ENCODE results near the gene CCDC187. TPM values are rescaled to one million over a fixed set of nuclear protein-coding genes. Genes with fewer than 3 reads are reported as not detected.

Gene CCDC187
- total RNA-seq, 1 donor from 2014 or later, result 0.69 TPM

DNA sequence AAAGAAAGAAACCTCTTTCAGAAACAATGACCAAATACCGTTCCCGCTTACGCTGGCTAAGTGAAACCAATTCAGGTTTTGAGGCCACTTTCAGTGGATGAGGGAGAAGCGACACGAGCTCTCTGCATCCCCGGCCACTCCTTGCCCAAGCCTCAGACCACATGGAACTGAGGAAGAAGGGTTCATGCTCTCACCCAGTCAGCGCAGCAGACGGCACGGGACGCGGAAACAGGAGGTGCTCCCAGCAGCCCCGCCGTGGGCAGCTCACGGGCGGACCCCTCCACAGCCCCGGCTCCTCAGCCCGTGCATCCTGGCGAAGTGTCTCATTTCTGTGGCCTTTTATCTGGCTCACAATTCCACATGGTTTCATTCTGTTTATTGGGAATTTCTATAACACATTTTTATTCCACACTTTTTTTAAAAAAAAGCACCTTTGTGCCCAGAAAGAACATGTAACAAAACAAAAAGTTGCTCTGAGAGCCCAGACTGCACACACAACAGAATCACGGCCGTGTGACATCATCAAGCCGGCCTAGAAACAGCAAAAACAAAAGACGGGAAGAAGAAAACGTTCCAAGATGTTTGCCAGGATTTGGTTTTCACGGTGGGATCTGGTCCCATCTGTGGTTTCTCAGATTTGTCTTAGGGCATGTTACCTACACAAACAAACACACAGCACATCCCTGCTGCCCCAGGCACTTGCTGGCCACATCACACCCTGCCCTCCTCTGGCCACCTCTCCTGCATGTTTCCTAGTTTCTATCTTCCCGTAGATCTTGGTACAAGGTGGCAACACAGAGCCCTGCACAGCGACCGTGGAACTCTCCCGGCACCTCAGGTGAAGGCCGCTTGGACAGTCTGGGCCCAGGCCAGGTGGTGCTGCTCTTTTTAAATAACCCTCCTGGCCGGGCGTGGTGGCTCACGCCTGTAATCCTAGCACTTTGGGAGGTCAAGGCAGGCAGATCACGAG is 74.5 kb downstream of the CCDC187 start:
- ChIA-PET POLR2A (no interaction called here), CTCF (interaction anchor here (0.9 kb wide), 1 partner anchor 14 kb away, joined by 3 read pairs; no protein-coding TSS in a partner anchor)
- Mint-ChIP-seq H3K27me3 (no peaks in the 10 kb centered on the region), H3K4me3 (no peak overlapping the region), H3K4me1 (peaks cover 83% of the 10 kb centered on the region), H3K36me3 (ENCODE audit: low read depth) (peaks cover 74% of the 10 kb centered on the region), H3K27ac (peak overlapping the region; percentile 50), H3K9me3 (no peaks in the 10 kb centered on the region)
- ATAC-seq (ENCODE audit: low read depth) (no peak), DNase-seq (no peak)
- TF ChIP-seq, protein P1, sequence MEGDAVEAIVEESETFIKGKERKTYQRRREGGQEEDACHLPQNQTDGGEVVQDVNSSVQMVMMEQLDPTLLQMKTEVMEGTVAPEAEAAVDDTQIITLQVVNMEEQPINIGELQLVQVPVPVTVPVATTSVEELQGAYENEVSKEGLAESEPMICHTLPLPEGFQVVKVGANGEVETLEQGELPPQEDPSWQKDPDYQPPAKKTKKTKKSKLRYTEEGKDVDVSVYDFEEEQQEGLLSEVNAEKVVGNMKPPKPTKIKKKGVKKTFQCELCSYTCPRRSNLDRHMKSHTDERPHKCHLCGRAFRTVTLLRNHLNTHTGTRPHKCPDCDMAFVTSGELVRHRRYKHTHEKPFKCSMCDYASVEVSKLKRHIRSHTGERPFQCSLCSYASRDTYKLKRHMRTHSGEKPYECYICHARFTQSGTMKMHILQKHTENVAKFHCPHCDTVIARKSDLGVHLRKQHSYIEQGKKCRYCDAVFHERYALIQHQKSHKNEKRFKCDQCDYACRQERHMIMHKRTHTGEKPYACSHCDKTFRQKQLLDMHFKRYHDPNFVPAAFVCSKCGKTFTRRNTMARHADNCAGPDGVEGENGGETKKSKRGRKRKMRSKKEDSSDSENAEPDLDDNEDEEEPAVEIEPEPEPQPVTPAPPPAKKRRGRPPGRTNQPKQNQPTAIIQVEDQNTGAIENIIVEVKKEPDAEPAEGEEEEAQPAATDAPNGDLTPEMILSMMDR (IDR thresholded peaks at IDR 0.05), result no peak
- intact Hi-C loops (cut with micrococcal nuclease), result loop anchor here (5.0 kb wide), 2 partner anchors 112 to 253 kb away; partner anchors contain the start of genes SEC16A and TMEM250

DNA sequence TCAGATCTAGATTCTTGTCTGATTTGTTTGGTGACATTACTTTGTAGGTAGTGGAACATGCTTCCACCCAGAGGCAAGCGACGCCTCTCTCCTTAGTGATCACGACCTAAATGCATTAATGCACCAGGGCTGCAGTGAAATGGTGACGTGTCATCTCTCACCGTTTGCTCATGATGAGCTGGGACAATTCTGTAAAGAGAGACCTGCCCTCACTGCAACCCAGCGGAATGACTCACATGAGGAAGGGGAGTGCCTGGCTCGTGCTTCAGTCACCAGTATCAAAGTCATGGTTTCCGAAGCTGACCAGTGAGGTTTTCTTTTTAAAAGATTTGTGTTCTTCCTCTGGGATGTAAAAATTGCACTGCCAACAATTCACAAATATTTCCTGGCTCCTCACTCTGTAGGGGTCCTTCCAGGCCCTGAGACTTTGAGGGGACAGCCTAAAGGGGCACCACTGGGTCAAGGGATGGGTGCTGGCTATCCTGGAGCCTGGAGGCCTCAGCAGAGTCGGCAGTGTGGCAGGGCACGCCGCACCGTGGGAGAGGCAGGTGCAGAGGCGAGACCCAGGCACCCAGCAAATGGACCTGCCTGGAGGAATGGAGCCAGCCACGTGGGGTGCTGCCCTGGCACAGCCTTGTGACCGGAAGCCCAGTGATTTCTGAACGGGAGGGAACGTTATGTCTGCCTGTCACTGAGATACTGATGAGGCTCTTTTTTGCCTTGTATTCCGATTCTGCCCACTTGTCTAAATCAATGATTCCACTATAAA is 75.6 kb downstream of the CCDC187 start:
- Mint-ChIP-seq H3K27ac (peak overlapping the region; percentile 98), H3K4me1 (peaks cover 81% of the 10 kb centered on the region), H3K27me3 (no peaks in the 10 kb centered on the region), H3K4me3 (peak overlapping the region; percentile 15), H3K9me3 (no peaks in the 10 kb centered on the region), H3K36me3 (ENCODE audit: low read depth) (peaks cover 72% of the 10 kb centered on the region)
- ChIA-PET CTCF (interaction anchor here (0.9 to 1.1 kb wide), 2 partner anchors 12 to 15 kb away, joined by 3 to 5 read pairs; no protein-coding TSS in a partner anchor), POLR2A (interaction anchor here (0.7 to 0.8 kb wide), 2 partner anchors 12 to 36 kb away, joined by 3 to 4 read pairs; no protein-coding TSS in a partner anchor)
- ATAC-seq (ENCODE audit: low read depth) (no peak), DNase-seq (no peak)
- TF ChIP-seq, protein P1 (IDR thresholded peaks at IDR 0.05), result no peak
- intact Hi-C loops (cut with micrococcal nuclease), result loop anchor here (5.0 kb wide), 2 partner anchors 111 to 254 kb away; partner anchors contain the start of genes SEC16A and TMEM250

DNA sequence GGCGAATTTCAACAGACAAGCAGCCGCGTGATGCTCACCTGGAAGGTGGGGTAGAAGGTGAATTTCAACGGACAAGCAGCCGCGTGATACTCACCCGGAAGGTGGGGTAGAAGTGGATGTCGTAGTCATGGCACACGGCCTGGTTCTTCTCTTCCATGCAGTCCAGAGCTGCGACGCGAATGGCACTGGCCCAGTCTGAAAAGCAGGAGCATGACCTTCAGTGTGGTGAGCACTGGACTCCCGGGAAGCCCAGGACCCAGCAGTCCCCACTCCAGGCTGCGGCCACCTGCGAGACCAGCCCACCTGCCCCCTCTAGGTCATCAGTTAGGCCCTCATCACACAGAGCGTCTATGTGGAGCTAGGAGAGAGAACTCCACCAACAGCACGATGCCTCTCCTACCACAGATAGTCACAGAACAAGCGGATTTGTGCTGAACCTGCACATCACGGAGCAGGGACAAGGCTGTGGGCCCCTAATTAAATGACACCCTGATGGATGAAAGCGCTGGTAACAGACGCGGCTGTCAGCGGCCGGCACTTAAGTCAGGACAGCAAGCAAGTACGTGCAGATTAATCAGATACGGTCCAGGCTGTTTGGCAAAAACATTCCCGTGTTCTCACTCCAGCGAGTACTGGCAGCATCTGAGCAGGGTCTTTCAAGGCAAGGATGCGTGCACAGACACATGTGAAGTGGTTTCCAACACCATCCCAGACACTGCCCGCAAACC is 77.0 kb downstream of the CCDC187 start:
- ATAC-seq (ENCODE audit: low read depth), result no peak
- H3K4me3 Mint-ChIP-seq, result peak overlapping the region; percentile 4
- POLR2A ChIA-PET, result interaction anchor here (1.0 to 4.1 kb wide), 4 partner anchors 11 to 18 kb away, joined by 4 to 60 read pairs (median 26); no protein-coding TSS in a partner anchor
- no peaks in the 10 kb centered on the region for H3K9me3 Mint-ChIP-seq
- TF ChIP-seq, protein P1 (IDR thresholded peaks at IDR 0.05), result no peak
- H3K4me1 Mint-ChIP-seq, result peaks cover 81% of the 10 kb centered on the region
- H3K27me3 Mint-ChIP-seq, result no peaks in the 10 kb centered on the region
- intact Hi-C loops (cut with micrococcal nuclease), result loop anchor here (1.0 to 5.0 kb wide), 3 partner anchors 57 to 255 kb away; partner anchors contain the start of genes SEC16A and TMEM250
- peak overlapping the region; percentile 98 for H3K27ac Mint-ChIP-seq
- DNase-seq, result no peak
- H3K36me3 Mint-ChIP-seq (ENCODE audit: low read depth), result peaks cover 79% of the 10 kb centered on the region
- CTCF ChIA-PET, result interaction anchor here (0.5 to 5.1 kb wide), 4 partner anchors 11 to 231 kb away, joined by 3 to 39 read pairs (median 10); no protein-coding TSS in a partner anchor

DNA sequence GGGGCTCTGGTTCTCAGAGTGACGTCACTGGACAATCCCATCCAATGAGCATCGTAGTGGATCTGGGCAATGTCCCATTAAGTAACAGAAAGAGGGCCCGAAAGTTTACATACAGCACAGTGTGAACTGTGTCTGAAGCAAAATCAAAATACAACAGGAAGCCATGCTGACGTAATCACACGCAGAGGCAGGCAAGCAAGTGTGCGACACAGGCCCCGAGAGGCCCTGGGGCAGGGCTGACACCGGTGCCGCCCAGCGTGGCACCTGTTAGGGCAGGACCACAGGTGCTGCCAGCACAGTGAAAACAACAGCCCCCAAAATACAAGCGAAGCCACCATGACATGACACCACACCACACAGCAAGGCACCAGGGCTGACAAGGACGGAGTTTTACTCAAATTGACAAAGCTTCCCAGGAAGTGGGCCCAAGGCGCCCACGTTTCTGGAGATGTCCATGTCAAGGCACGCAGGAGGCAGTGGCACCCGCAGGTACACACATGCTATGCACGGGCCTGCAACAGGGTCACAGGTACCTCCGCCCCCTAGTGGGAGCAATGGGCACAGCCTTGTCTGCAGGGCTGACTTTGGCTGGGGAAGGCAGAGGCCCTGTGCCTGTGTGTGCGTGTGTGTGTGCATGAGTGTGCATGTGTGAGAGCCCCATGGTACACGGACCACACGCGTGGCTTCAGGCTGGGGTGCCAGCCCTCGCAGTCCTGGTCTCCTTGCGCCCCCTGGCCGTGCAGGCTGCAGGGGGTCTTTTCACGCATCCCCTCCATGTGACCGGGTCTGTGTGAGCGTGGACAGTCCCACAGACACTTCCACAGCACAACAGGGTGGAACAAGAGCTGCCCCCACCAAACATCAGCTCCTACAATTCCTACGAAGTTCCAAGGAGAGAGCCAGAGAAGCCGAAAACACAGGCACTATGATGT is 77.9 kb downstream of the CCDC187 start:
- Mint-ChIP-seq H3K36me3 (ENCODE audit: low read depth) (peaks cover 80% of the 10 kb centered on the region), H3K9me3 (no peaks in the 10 kb centered on the region), H3K4me3 (peak overlapping the region; percentile 79), H3K27me3 (no peaks in the 10 kb centered on the region), H3K4me1 (peaks cover 80% of the 10 kb centered on the region), H3K27ac (peak overlapping the region; percentile 98)
- intact Hi-C loops (cut with micrococcal nuclease), result loop anchor here (1.0 to 5.0 kb wide), 8 partner anchors 14 to 256 kb away; partner anchors contain the start of genes DNLZ, SEC16A and TMEM250
- ChIA-PET POLR2A (interaction anchor here (0.6 to 4.1 kb wide), 12 partner anchors 10 to 137 kb away, joined by 3 to 60 read pairs (median 8); partner anchors contain the start of genes DNLZ and QSOX2), CTCF (interaction anchor here (0.5 to 5.1 kb wide), 7 partner anchors 11 to 232 kb away, joined by 3 to 39 read pairs (median 4); no protein-coding TSS in a partner anchor)
- ATAC-seq (ENCODE audit: low read depth), result peak; percentile 78
- TF ChIP-seq, protein P1 (IDR thresholded peaks at IDR 0.05), result peak; percentile 30
- DNase-seq, result peak; percentile 70

Data from activated B cell treated with CpG ODN at 0.5 μM for 24 hours (primary cell).